Umbilical cord (tissue), 2 donors: ENCODE results near the gene IGDCC3. TPM values are rescaled to one million over a fixed set of nuclear protein-coding genes. Genes with fewer than 3 reads are reported as not detected.
A peak's percentile ranks its signal among the peaks of the same experiment; 100 is the strongest.
"Not testable (repeated sequence)": the region's sequence is repeated elsewhere in the genome, so short reads cannot be mapped to it uniquely, and the experiment has no call there.

Experiments
- DNase-seq: peaks from one replicate; pipeline ENCODE4 v3.0.0-alpha.2; 2015; ENCODE audit warnings: low spot score
- total RNA-seq: library from RNA; depleted of rRNA; stranded (reverse); fragments of >200 nt; gene quantifications from one replicate; pipeline ENCODE4 v1.2.3, GENCODE V29; 2014; ENCODE audit warnings: low replicate concordance; ENCODE audit not compliant: insufficient read depth

IGDCC3 gene
- total RNA-seq, 1 donor from 2014 or later, result 2.6 TPM

DNA sequence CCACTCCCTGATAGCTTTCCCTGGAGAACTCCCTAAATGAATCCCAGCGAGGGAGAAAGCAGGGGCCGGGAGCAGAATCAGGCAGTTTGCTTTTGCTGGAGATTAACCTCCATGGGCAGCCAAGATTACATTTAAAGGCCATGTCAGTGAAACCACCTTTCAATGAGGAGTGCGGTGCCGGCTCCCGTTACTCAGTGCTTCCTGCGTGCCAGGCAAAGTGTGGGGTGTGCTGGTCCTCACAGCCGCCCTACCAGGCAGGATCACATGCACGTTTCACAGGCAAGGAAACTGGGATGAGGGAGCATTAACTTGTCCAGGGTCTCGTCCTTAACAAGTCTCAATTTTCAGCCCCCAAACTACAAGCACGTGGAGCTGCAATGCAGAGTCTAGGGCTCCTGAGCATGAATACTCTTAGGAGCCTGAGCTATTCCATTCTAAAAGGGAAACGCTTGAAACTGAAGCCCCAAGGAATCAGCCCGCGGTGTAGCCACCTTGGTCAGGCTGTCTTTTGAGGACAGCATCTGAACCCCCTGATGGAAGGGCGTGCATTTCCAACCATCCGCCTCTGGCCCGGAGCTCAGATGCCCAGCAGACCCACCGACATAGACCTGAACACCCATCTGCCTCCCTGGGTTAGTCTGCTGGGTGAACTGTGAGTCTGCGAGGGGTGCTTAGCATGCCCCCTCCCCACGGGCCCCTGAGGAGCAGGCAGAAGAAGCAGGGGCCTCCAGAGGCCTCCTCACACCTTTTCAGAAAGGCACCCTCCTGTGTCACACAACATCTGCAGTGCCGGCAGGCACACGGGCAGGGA is 5.6 kb downstream of the IGDCC3 start:
- DNase-seq, result no peak

DNA sequence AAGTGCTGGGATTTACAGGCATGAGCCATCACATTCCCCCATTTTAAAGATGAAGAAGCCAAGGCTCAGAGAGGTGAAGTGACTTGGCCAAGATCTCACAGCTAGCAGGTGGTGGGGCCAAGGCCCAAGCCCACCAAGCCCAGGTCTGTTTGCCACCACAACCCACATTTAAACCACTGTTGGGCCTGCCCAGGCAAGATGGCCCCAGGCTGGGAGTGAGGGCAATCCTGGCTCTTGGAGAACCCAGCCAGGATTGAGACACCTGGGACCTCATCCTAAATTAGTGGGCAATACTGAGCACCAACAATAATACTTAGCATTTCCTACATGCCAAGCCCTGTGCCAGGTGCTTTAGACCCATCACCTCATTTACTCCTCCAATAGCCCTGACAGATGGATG is 6.9 kb downstream of the IGDCC3 start:
- DNase-seq, result no peak

GRCh38 chr15:65369651-65370050 is 8.2 kb downstream of the IGDCC3 start:
- no peak for DNase-seq

DNA sequence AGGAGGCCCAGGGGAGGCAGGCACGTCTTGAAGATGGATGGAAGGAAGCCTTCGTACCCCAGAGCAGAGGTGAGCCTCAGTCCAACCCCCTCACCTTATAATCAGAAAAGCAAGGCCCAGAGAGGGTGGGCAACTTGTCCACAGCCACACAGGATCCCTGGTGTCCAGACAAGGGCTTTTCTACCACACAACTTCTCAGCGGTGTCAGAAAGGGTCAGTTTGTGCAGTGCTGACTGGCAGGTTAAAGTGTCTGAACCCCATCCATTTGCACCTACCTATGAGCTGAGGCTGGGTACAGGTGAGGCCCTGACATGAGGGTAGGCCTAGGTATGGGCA is 8.6 kb downstream of the IGDCC3 start:
- DNase-seq, result no peak

- DNase-seq, result no peak
Measured at GRCh38 chr15:65368302-65369211, 9.2 kb downstream of the IGDCC3 start.

DNA sequence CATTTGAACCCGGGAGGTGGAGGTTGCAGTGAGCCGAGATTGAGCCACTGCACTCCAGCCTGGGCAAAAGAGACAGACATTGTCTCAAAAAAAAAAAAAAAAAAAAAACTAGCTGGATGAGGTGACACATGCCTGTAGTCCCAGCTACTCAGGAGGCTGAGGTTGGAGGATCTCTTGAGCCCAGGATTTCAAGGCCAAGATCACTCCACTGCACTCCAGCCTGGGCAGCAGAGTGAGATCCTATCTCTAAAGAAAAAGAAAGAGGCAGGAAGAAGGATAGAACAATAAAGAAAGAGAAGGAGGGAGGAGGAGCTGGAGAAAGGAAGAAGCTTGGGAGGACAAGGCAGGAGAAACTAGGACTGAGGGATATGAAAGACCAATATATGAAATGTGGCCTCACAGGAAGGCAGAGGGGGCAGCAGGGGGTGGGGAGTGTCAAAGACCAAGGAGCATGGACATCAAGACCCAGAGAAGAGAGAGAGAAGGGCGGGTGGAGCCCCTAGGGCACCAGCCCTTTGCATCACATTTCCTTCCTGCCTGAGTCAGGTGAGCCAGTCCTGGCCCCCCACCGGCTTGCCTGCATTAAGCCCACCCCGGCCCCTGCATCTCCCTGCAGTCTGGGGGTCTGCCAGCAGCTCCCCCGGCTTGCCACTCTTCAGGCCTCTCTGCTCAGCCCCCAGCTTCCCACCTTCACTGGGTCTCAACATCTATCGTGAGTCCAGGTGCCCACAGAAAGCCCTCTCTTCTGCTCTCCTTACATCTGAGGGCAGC is 11.5 kb downstream of the IGDCC3 start:
- no peak for DNase-seq

GRCh38 chr15:65365229-65365628 is 12.6 kb downstream of the IGDCC3 start:
- no peak for DNase-seq

- no peak for DNase-seq
Measured at GRCh38 chr15:65363766-65364165, 14.0 kb downstream of the IGDCC3 start.

- no peak for DNase-seq
Measured at GRCh38 chr15:65363306-65363705, 14.5 kb downstream of the IGDCC3 start.

- no peak for DNase-seq
Measured at GRCh38 chr15:65362491-65362890, 15.3 kb downstream of the IGDCC3 start.

DNA sequence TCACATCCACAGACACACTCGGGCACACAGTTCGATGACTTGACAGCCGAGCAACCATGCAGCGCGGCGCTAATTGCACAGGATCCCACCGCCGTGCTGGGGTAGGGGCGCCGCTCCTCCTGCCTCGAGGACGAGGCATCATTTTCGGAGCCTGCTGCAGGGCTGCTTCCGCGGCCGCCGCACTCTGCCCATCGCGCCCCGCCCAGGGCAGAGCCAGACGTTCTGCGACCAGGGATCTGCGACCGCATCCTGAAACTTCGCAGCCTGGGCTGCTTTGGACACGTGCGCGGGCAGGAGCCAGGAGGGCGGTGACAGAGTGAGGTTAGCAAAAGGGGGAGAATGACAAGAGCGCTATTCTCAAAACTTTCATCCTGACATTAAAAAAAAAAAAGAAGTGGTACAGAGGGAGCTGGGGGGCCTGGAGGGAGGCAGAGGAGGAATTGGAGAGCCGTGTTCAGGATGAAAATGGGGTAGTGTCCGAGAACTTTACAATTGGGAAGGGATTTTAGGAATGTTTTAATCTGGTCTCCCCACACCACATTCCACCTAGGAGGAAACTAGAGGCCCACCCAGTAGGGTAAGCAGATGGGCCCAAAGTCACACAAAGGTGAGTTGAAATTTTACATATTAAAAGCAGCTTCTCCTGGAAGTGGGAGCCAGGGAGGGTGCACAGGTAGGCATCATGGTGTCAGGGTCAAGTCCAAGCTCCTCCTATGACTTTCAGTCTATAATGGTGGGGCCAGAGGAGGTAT is 15.9 kb downstream of the IGDCC3 start:
- DNase-seq, result no peak

DNA sequence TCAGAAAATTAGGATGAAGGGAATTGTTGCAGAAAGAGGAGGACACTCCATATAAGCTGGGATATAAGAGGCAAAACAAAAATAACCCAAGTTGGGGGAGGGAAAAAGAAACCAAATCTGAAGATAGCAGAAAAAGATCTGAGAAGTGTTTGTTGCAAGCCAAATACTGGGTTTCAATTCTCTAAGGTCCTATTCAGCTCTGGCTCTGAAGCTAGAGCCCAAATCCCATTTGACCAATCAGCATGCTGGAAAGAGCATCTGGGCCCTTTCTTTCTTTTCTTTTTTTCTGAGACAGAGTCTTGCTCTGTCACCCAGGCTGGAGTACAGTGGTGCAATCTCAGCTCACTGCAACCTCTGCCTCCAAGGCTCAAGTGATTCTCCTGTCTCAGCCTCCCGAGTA is 17.3 kb downstream of the IGDCC3 start:
- DNase-seq, result no peak

- no peak for DNase-seq
Measured at GRCh38 chr15:65355988-65356353, 21.8 kb downstream of the IGDCC3 start.

- DNase-seq, result peak; percentile 24
Measured at GRCh38 chr15:65355173-65355987, 22.4 kb downstream of the IGDCC3 start.

- DNase-seq, result peak; percentile 57
Measured at GRCh38 chr15:65354835-65355172, 23.0 kb downstream of the IGDCC3 start.

DNA sequence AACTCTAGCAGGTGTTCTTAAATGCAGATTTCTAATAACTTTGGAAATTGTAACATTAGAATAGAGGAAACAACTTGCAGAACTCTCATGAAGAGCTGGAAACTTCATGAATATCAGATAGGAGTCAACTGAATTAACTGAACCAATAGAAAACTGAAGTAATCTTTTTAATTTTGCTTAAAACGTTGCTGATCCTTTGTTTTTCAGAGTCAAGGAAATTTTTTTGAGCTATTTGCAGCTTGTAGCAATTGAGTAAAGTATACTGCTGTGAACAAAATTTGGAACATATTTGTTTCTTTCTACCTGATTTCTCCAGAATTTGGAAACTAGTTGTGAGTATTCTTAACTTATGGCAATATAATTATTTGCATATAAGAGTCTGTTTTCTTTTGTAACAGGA is 25.8 kb downstream of the IGDCC3 start:
- DNase-seq, result not testable (repeated sequence)

DNA sequence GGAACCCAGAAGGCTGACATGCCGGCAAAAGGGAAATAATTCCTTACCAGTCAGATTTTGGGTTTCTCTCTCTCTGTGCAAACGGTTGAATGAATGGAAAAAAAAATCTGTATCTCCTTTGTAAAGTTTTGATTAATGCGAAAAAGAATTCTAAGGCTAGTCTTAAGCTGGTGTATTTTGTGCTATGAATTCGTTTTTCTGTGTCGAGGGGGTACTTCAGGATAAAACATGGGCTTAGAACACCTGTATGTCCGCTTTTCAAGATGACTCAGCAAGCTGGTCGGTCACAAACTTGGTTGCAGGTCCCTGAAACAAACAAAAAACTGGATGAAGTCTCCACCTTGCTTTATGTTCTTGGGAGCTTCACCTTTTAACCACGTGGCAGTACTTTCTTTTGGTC is 28.5 kb downstream of the IGDCC3 start:
- no peak for DNase-seq

DNA sequence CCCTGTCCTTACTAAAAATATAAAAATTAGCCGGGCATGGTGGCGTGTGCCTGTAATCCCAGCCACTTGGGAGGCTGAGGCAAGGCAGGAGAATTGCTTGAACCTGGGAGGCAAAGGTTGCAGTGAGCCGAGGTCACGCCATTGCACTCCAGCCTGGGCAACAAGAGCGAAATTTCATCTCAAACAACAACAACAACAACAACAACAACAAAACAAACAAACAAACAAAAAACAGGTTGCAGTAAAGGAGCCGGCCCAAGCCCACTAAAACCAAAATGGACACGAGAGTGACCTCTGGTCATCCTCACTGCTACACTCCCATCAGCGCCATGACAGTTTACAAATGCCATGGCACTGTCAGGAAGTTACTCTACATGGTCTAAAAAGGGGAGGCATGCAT is 30.0 kb downstream of the IGDCC3 start:
- not testable (repeated sequence) for DNase-seq

- DNase-seq, result peak; percentile 35
Measured at GRCh38 chr15:65346856-65347598, 30.8 kb downstream of the IGDCC3 start.

GRCh38 chr15:65344914-65345275 is 32.9 kb downstream of the IGDCC3 start:
- no peak for DNase-seq
